Endothelial cell of umbilical vein (primary cell): Measurements from ENCODE around the gene GRB14. TPM values are rescaled to one million over a fixed set of nuclear protein-coding genes. Genes with fewer than 3 reads are reported as not detected.

Experiments used
- BruUV-seq: library from RNA; stranded (reverse); fragments of 400-500 nt; replicated peaks from 2 replicates; lab custom pipeline; 2021; lab: Mats Ljungman, UMichigan
- CTCF ChIA-PET: fragments of 300-600, 350-600 bp; sonication (Branson Sonifier 250); formaldehyde crosslinking; loops from one replicate; lab custom pipeline; 2021; ENCODE audit warnings: antibody characterized with exemption, inconsistent platforms; lab: Charles Lee
- POLR2A ChIA-PET: fragments of 300-600, 350-600 bp; sonication (Branson Sonifier 250); formaldehyde crosslinking; loops from one replicate; lab custom pipeline; 2021; ENCODE audit warnings: antibody characterized with exemption, inconsistent platforms; lab: Charles Lee
- DNase-seq: peaks from one replicate; pipeline ENCODE4 v3.0.0-alpha.2; 2011; ENCODE audit warnings: low read depth, low spot score
- FAIRE-seq: peaks from 2 replicates; lab custom pipeline; 2011; peaks lifted over from hg19 to GRCh38; lab: Jason Lieb, UNC
- H2AFZ ChIP-seq: 2 replicates; pipeline ENCODE4 v1.6.0; 2012; ENCODE audit warnings: low read depth, low read length, control low read depth, inconsistent platforms
- H3K27ac ChIP-seq: 2 replicates; pipeline ENCODE4 v1.5.1; 2011; ENCODE audit warnings: low read depth, mild to moderate bottlenecking, control low read depth, low read length, moderate library complexity; ENCODE audit not compliant: insufficient read depth
- H3K27me3 ChIP-seq, 2 experiments: 2 replicates each; pipeline versions ENCODE4 v1.6.0 to v1.6.1; 2011; ENCODE audit warnings: low read length in 2 of 2, mixed read lengths in 1 of 2; ENCODE audit not compliant: control insufficient read depth in 2 of 2, insufficient read depth in 2 of 2
- H3K36me3 ChIP-seq, 2 experiments: 2 replicates in 1 of 2; 3 replicates in 1 of 2; pipeline ENCODE4 v1.5.1; 2011; ENCODE audit warnings: low read length in 2 of 2, mild to moderate bottlenecking in 1 of 2, moderate library complexity in 1 of 2; ENCODE audit not compliant: control insufficient read depth in 2 of 2, insufficient read depth in 2 of 2; ENCODE audit errors: extremely low read depth in 1 of 2
- H3K4me1 ChIP-seq: 3 replicates; pipeline ENCODE4 v1.5.1; 2011; ENCODE audit warnings: mild to moderate bottlenecking, low read length; ENCODE audit not compliant: control insufficient read depth, insufficient read depth; ENCODE audit errors: extremely low read depth
- H3K4me2 ChIP-seq: 2 replicates; pipeline ENCODE4 v1.6.1; 2011; ENCODE audit warnings: low read length, control low read depth, mixed read lengths; ENCODE audit not compliant: insufficient read depth
- H3K4me3 ChIP-seq, 3 experiments: fragments of 200-600 bp in 1 of 3; sonication (generic), shearing (Covaris generic) in 1 of 3; replicated peaks in 1 of 3; 2 replicates each; pipeline ENCODE4 v1.5.1; 2011 to 2016; ENCODE audit warnings: control low read depth in 3 of 3, low read length in 3 of 3, mild to moderate bottlenecking in 2 of 3, inconsistent platforms in 1 of 3, low read depth in 1 of 3, moderate library complexity in 1 of 3; ENCODE audit not compliant: insufficient read depth in 1 of 3
- H3K79me2 ChIP-seq: 2 replicates; pipeline ENCODE4 v1.6.0; 2012; ENCODE audit warnings: low read length, inconsistent platforms; ENCODE audit not compliant: control insufficient read depth, insufficient read depth
- H3K9ac ChIP-seq: replicated peaks from 2 replicates; pipeline ENCODE3; 2011; ENCODE audit warnings: low read length, control low read depth; ENCODE audit not compliant: insufficient read depth; ENCODE audit errors: extremely low read depth
- H3K9me1 ChIP-seq: replicated peaks from 3 replicates; pipeline ENCODE4 v1.6.0; 2011; ENCODE audit warnings: mild to moderate bottlenecking, low read length; ENCODE audit not compliant: control insufficient read depth, insufficient read depth; ENCODE audit errors: extremely low read depth
- H3K9me3 ChIP-seq: replicated peaks from 2 replicates; pipeline ENCODE4 v1.5.1; 2012; ENCODE audit warnings: low read length, inconsistent platforms; ENCODE audit not compliant: control insufficient read depth, insufficient read depth
- H4K20me1 ChIP-seq: replicated peaks from 2 replicates; pipeline ENCODE3; 2011; ENCODE audit warnings: mild to moderate bottlenecking, low read length; ENCODE audit not compliant: control insufficient read depth, insufficient read depth; ENCODE audit errors: extremely low read depth
- CTCF ChIP-seq, 2 donors: IDR thresholded peaks; 1 replicate in 1 of 2; 2 replicates in 1 of 2; pipeline ENCODE4 v1.5.1; 2011; ENCODE audit warnings: low read length in 2 of 2, mild to moderate bottlenecking in 2 of 2, moderate library complexity in 2 of 2, control low read depth in 1 of 2, inconsistent platforms in 1 of 2, low read depth in 1 of 2; ENCODE audit not compliant: insufficient read depth in 1 of 2; ENCODE audit errors: extremely low read depth in 1 of 2
- FOS ChIP-seq: IDR thresholded peaks from 2 replicates; pipeline ENCODE4 v1.6.1; 2011; ENCODE audit warnings: mild to moderate bottlenecking, low read length, moderate library complexity, borderline replicate concordance; ENCODE audit not compliant: insufficient read depth
- GATA2 ChIP-seq: IDR thresholded peaks from 2 replicates; pipeline ENCODE4 v1.7.0; 2011; ENCODE audit warnings: low read depth, mild to moderate bottlenecking, moderate library complexity, mixed read lengths, low read length; ENCODE audit not compliant: insufficient read length, insufficient read depth
- MYC ChIP-seq: IDR thresholded peaks from one replicate; pipeline ENCODE4 v1.6.1; 2011; ENCODE audit warnings: mild to moderate bottlenecking, low read depth, low read length
- POLR2A ChIP-seq: IDR thresholded peaks from 2 replicates; pipeline ENCODE4 v1.6.1; 2012; ENCODE audit warnings: low read depth, mild to moderate bottlenecking, control low read depth, low read length
- POLR2AphosphoS5 ChIP-seq: IDR thresholded peaks from 2 replicates; pipeline ENCODE4 v1.6.1; 2012; ENCODE audit warnings: low read depth, mild to moderate bottlenecking, control low read depth, low read length, moderate library complexity; ENCODE audit not compliant: insufficient read depth
- dilution Hi-C: fragments of 300-500 bp; cut with MboI; formaldehyde crosslinking; loops from one replicate; pipeline ENCODE4 v1.15.0; 2019; ENCODE audit warnings: low sequenced_read_pairs; ENCODE audit not compliant: extremely low pct_ligation_motif_present
- intact Hi-C: fragments of 100-400 bp; cut with micrococcal nuclease; formaldehyde crosslinking; loops from one replicate; pipeline ENCODE4 v1.10.0; 2022
- polyA plus RNA-seq, 4 experiments: library from polyadenylated mRNA; depleted of rRNA in 3 of 4; stranded (reverse) in 3 of 4; unstranded in 1 of 4; fragments of >200 nt; gene quantifications; 2 replicates each; pipeline versions ENCODE4 v1.2.1 to v1.2.3, GENCODE V29; 2011 to 2012; ENCODE audit warnings: missing spikeins in 1 of 4
- total RNA-seq: library from RNA; stranded (reverse); gene quantifications from 2 replicates; pipeline ENCODE4 v1.2.3, GENCODE V29; 2021

The GRB14 gene
- total and polyA plus RNA-seq, 2 donors (not counting 3 experiments of a cell fraction or from before 2014, with no cell fraction given): 3.0 to 10.3 TPM

- dilution Hi-C loops (no loop called here), intact Hi-C loops (loop anchor here (1.0 to 2.0 kb wide), 5 partner anchors 10 to 357 kb away; no protein-coding TSS in a partner anchor)
- BruUV-seq: no TSS peak
- Histone ChIP-seq H3K79me2 (peaks cover 3% of the 10 kb centered on the region), H2AFZ (no peak overlapping the region), H4K20me1 (no peaks in the 10 kb centered on the region), H3K4me2 (peak overlapping the region; percentile 53), H3K4me1 (peaks cover 22% of the 10 kb centered on the region), H3K4me3 (no peak overlapping the region), H3K9ac (peak overlapping the region; percentile 21), H3K9me3 (no peaks in the 10 kb centered on the region), H3K27me3 (no peaks in the 10 kb centered on the region), H3K9me1 (no peaks in the 10 kb centered on the region), H3K27ac (no peak overlapping the region), H3K36me3 (no peaks in the 10 kb centered on the region)
- FAIRE-seq: peak; percentile 77
- ChIA-PET CTCF (interaction anchor here (0.5 to 5.5 kb wide), 58 partner anchors 10 to 1402 kb away, joined by 3 to 233 read pairs (median 4); partner anchors contain the start of genes GRB14 and SLC38A11), POLR2A (no interaction called here)
- TF ChIP-seq GATA2: no peak
- peak; percentile 45 to 47 for TF ChIP-seq CTCF (IDR thresholded peaks at IDR 0.05; ENCODE audit: extremely low read depth in 1 of 2, insufficient read depth in 1 of 2, low read depth in 1 of 2, low read length in 2 of 2)
- TF ChIP-seq FOS: no peak
- no peak for TF ChIP-seq POLR2AphosphoS5
- no peak for TF ChIP-seq MYC
- no peak for TF ChIP-seq POLR2A
- DNase-seq: peak; percentile 67
Measured at GRCh38 chr2:164560181-164560792, 61.0 kb downstream of the GRB14 start.
